GM12891 (cell line): ENCODE measurements around the gene TMEM273.

Experiments used
- POLR2A ChIP-seq: IDR thresholded peaks from 2 replicates; pipeline ENCODE4 v1.6.1; 2011; ENCODE audit warnings: low read depth, low read length, control low read depth
- POLR2AphosphoS5 ChIP-seq: IDR thresholded peaks from 2 replicates; pipeline ENCODE4 v1.6.1; 2011; ENCODE audit warnings: low read depth, low read length, control low read depth
- SPI1 ChIP-seq: IDR thresholded peaks from 2 replicates; pipeline ENCODE4 v1.6.1; 2011; ENCODE audit warnings: low read depth, low read length, control low read depth
- TAF1 ChIP-seq: IDR thresholded peaks from 2 replicates; pipeline ENCODE4 v1.6.1; 2011; ENCODE audit warnings: low read depth, low read length, control low read depth

DNA sequence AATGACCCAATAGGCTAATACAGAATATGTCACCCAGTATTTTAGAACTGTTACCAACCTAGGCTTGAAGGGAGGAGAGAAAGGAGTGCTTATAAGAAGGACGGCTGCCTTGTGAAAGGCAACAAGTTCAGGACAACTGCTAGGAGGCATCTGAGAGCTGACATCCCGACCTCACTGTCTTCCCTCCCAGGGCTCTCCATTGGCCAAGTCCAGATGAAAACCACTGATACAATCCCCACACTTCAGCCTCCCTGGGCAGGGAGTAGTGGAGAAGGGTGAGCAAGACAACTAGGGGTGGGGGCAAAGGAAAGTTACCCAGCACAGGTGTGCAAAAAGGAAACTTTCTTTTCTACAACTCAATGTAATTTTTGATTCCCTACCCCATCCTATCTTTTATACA lies 29.5 kb upstream of the TMEM273 start:
- TF ChIP-seq POLR2A (no peak), SPI1 (no peak), TAF1 (no peak), POLR2AphosphoS5 (no peak)
